GM21447 (cell line): ENCODE results near the gene PHF21A.

Source experiments
- ATAC-seq: cut with Tn5 transposase; IDR thresholded peaks from one replicate; pipeline ENCODE4 v1.9.1; 2021; ENCODE audit not compliant: unreplicated experiment

Gene PHF21A

DNA sequence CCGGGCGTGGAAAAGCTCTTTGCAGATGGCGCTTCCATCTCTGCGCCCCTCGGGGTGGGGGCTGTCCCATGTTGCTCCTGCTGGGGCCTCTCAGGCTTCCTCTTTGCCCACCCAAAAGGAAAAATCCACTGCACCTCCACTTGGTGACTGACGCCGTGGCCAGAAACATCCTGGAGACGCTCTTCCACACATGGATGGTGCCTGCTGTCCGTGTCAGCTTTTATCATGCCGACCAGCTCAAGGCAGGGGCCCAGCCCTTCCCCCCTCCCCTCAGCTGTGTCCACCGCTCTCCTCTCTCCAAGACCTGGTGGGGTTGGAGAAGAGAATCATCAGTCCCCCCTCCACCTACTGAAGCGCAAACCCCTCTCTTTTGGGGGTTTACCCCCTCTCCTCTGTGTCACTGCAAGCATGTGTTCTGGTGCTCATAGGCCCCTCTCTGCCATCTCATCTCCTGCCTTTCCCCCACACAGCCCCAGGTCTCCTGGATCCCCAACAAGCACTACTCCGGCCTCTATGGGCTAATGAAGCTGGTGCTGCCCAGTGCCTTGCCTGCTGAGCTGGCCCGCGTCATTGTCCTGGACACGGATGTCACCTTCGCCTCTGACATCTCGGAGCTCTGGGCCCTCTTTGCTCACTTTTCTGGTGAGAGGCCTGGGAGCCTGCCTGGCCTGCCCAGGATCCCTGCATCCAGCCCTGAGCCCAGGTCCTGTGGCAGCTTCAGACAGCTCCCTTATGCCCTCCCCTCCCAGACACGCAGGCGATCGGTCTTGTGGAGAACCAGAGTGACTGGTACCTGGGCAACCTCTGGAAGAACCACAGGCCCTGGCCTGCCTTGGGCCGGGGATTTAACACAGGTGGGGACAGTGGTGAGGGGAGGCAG lies 197.0 kb downstream of the PHF21A start:
- no peak for ATAC-seq

- no peak for ATAC-seq
Measured at GRCh38 chr11:45922425-45923082, 198.7 kb downstream of the PHF21A start, which contains the start of gene LARGE2. Gene LARGE2 (plus strand): TSS chr11:45922656. CDS start chr11:45922883, 227 bp downstream.

DNA sequence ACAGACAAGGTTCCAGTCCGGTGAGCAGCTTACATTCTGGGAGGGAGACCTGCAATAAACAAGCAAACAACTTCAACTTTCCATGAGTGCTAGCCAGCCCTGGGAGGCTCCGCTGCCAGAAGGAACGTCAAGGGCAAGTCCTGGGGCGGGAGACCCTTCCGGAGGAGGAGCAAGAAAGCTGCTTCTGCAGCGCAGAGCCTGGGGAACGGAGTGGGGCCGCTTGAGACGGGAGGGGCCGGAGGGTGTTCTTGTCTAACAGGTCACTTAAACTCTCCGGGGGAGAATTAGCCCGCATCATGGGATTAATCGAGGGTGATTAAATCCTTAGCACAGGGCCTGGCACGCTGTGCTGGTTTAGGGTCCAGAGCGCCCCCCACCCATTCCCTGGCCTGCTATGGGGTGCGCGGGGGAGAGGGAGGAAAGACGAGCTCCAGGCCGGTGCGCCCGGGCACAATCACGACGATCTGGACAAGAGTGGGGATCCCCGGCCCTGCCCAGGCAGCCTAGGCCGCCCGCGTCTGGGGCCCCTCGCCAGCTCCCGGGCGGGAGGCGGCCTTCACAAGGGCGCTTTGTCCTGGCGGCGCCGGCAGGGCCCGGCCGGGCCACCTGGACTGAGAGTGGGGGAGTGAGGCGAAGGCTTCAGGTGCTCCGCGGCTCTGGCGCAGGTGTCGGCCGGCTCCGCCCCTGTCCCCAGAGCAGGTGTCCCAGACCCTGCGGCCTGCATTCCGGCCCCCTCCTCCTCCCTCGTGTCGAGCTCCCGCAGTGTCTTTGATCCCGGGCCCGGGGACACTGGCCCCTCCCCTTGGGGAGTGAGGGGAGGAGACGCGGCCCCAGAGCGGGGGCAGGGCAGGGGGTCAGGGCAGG lies 199.5 kb downstream of the PHF21A start:
- no peak for ATAC-seq

DNA sequence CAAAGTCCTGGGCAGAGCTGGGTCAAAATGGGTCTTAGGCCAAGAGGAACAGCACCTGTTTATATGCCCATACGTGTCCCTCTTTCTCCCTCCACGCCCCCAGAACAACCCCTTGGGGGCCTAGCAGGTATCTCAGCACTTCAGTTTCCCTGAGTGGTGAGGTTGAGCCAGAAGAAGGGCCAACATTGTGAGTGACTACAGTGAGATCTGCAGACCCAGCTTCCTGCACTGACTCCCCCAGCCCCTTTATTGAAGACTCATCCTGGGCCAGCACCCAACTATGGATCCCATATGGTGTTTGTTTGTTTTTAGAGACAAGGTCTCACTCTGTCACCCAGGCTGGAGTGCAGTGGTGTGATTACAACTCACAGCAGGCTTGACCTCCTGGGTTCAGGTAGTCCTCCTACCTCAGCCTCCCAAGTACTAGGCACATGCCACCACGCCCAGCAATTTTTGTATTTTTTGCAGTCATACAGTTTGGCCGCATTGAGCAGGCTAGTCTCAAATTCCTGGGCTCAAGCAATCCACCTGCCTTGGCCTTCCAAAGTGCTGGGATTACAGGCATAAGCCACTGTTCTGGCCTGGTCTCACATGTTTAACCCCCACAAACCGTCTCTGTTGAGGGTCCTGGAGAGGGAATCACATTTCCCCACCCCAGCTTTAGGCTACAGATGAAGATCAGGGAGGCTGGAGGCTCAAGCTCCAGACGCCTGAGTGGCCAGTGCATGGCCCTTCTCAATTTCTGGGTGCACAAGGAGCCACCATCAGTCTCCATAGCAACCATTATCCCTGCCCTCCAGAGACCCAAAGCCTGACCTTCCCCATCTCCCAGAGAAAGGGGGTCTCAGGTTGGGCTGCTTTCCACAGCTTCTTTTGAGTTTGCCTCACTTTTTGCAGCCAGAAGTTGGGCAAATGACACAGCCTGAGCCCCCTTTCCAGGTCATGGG lies 200.4 kb downstream of the PHF21A start:
- ATAC-seq, result no peak

GRCh38 chr11:45919806-45920530 lies 201.3 kb downstream of the PHF21A start:
- no peak for ATAC-seq

- ATAC-seq, result no peak
Measured at GRCh38 chr11:45918962-45919675, 202.1 kb downstream of the PHF21A start.

DNA sequence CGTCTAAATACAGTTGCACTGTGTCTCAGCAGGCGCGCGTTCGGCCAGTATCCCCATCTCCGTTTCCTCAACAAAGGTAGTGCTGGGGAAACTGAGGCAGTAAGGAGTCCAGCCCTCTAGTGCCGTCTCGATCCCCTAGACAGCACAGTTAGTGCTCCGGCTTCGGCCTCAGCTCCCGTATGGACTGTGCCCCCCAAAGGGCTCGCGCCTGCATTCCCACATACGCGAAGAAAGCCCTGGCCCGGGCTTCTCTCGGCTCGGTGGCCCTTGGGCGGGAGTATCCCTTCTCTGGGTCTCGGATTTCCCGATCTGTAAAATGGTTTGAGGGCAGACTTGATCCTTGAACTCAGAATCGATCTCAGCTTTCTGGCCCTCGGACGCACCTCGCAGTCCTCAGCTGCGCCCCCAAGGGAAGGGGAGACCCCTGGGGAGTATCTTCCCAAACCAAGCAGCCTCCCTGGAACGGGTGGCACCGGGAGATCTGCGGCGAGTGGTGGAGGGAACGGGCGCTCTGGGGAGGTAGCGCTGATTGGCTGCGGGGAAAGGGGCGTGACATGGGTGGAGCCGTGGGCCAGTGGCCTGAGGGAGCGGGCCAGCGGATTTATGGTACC lies 202.8 kb downstream of the PHF21A start:
- ATAC-seq, result peak; percentile 43

DNA sequence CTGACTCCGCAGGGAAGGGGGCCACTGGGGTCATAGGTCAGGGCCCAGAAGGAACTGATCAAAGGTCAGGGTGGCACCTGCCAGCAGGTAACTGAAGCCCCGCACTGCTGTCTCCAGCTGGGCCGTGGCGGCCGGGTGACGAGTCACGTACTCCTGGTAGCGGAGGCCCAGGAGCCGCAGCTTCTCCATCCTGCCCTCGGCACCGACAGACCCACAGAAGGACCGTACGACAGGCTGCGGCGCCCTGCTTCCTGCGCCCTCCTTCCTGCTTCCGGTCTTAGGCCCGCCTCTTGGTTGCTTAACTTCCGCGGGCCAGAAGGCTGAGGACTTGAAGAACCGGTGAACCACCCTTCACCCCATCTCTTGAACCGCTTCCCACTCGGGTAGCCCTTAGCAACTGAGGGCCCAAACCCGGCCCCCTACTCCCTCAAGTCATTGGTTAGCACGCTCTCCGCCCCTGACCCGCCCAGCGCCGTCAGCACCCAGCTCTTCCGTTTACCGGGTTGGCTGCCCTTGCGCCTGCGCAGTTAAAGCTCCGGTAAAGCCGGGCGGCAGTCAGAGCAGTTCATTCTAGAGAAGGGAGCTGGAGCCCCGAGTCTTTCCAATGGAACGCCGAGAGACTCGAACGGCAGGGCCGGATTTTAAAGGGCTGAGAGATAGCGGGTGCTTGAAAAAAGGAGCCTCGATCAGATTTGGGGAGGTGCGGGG lies 203.5 kb downstream of the PHF21A start, which contains the start of gene PEX16:
Gene PEX16, minus strand, starts transcription at position 255 of the 708 bp plus-strand sequence. Its CDS starts 66 bp downstream, at position 189.
- ATAC-seq, result peak; percentile 88

- no peak for ATAC-seq
Measured at GRCh38 chr11:45917286-45917622, 204.0 kb downstream of the PHF21A start.

- no peak for ATAC-seq
Measured at GRCh38 chr11:45915446-45915845, 205.8 kb downstream of the PHF21A start.

GRCh38 chr11:45913942-45914635 lies 207.2 kb downstream of the PHF21A start:
- ATAC-seq, result no peak

DNA sequence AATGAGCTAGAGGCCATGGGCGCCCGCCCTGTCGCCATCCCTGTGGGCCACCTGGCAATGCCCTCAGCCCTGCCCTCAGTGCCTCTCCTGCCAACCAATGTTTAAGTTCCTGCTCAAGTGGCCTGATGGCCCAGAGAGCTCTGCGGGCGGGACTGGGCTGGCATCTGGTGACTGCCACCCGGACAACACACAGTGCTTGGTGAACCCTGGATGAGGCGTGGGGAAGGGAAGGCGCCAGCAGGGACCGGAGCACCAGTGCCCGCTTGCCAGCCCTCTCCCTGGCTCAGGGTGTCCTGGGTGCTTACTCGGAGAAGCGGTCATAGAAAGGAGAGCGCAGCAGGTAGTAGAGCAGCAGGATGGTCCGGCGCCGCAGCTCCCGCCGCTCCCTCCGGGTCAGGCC lies 207.7 kb downstream of the PHF21A start:
- no peak for ATAC-seq

GRCh38 chr11:45910623-45911022 lies 210.6 kb downstream of the PHF21A start:
- ATAC-seq, result no peak

DNA sequence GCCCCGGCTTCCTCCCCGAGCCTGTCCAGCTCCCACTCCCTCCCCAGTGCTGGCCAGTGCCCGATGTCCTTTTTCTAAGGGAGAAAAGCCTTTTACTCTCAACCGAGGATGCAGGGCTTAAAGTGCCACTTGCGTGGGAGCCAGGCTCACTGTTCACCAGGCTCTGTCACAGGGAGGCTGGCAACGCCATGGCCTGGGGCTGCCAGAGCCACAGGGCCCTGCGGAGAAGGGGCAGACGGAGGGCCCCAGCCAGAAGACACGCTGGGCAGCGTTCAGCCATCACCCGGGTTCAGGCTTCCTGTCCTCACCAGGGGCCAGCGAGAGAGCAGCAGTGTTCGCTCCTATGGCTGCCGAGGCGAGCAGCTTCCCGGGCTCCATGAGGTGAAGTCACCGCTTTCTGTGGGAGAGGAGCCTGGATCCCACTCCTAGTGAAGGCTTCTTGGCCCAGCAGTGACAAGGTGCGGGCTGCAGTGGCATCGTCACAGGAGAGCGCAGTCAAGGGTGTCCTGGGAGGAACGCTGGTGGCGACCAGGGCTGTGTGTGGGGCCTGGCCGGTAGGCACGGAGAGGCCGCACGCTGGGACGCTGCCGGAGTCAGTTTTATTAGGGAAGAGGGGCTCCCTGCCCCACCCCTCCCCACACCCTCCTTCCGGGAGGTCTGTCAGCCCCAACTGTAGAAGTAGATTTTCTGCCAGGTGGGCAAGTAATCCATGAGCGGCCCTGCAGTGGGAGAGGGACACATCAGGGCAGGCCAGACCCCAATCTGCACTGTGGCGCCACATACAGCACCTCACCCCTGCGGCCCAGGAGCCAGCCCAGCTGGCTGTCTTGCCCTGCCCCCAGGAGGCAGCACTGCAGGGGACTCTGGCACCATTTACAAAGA lies 211.4 kb downstream of the PHF21A start:
- no peak for ATAC-seq

DNA sequence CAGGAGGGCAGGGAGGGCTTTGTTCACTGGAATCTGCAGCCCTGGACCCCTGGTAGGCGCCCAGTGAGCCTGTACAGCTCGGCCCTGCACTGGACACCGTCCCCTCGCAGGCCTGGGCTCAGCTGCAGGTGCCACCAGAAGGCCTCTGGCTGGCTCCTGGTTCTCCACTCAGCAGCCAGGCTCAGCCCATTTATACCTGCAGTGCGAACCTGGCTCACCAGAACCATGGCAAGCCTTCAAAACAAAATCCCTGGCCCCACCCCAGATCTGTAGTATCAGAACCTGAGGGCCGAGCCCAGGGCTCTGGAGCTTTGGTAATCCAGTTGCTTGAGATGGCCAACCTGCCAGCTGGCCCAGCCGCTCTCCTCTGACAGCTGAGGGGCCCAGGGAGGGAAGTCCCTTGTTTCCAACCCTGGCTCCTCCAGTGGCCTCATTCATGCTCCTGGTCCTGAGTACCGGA lies 213.3 kb downstream of the PHF21A start:
- no peak for ATAC-seq

DNA sequence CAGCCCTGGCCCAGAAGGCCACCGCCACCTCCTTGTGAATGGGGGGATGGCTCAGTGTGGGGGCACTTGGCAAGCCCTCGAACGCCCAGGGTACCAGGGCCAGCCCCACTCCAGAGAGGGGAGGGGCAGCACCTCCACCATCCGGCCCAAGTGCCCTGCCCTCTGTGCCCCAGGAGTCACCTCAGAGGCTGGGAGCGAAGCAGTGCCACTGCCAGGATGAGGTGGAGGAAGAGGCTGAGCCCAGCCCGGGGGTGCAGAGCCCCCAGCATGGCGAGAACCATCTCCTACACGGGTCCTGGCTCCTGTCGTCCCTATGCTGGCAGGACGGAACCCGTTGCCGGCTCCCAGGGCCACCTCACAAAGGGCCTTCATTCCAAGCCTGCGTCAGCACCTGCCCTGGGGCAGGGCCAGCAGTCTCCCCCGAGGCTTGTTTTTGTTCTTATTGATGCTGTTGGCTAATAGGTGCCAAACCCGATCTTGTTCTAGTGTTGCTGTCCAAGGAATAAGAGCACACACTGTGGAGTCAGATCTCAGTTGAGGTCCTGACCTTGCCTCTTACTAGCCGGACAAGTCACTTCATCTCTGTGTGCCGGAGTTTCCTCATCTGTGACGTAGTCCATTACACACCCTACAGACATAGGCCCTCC lies 214.2 kb downstream of the PHF21A start, which contains the start of gene FREY1:
Gene FREY1, minus strand, starts transcription at position 307 of the 647 bp plus-strand sequence. Its CDS starts 26 bp downstream, at position 281.
- no peak for ATAC-seq
